ENCODE results near the gene TAS2R39. TPM values are rescaled to one million over a fixed set of nuclear protein-coding genes. Genes with fewer than 3 reads are reported as not detected.
"Not testable (repeated sequence)": the region's sequence is repeated elsewhere in the genome, so short reads cannot be mapped to it uniquely, and the experiment has no call there.

TAS2R39 gene
- total RNA-seq, 1 experiment from 2014 or later, result not detected

DNA sequence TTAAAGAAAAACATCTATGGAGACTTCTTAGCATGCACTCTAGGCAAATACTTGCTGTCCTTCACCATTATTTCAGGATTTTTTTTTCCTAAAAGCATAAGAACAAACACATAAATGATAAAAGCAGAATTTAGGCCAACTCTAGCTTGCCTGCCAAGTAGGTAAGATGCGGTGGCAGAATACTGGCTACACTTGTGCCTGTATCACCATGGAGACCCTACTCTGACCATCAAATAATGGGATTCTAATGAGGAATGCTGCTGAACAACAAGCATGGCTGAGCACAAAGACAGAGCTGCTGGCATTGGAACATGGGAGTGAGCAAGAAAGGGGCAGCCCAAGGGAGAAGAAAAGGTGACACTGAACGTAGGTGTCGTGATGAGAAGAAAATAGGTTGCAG is 20.2 kb downstream of the TAS2R39 start:
- peaks cover 6% of the 10 kb centered on the region for H3K9me3 Mint-ChIP-seq (ENCODE audit: unreplicated experiment)
- intact Hi-C loops (cut with micrococcal nuclease; ENCODE audit: unreplicated experiment), result no loop called here
- Histone ChIP-seq H3K4me1 (no peaks in the 10 kb centered on the region), H3K36me3 (ENCODE audit: control insufficient read depth, insufficient read depth, low read length) (no peaks in the 10 kb centered on the region), H3K27me3 (replicated peaks; ENCODE audit: control insufficient read depth, insufficient read depth, low read length) (no peaks in the 10 kb centered on the region), H3K4me3 (ENCODE audit: low read depth, low read length) (no peak overlapping the region), H3K9me3 (peaks cover 5% of the 10 kb centered on the region; the same call in 1 of the 2 replicates)
- no peak overlapping the region for H3K4me3 Mint-ChIP-seq (ENCODE audit: unreplicated experiment)
- peaks cover 17% of the 10 kb centered on the region for H3K27me3 Mint-ChIP-seq (ENCODE audit: insufficient read depth, unreplicated experiment)
- TF ChIP-seq, protein P1, sequence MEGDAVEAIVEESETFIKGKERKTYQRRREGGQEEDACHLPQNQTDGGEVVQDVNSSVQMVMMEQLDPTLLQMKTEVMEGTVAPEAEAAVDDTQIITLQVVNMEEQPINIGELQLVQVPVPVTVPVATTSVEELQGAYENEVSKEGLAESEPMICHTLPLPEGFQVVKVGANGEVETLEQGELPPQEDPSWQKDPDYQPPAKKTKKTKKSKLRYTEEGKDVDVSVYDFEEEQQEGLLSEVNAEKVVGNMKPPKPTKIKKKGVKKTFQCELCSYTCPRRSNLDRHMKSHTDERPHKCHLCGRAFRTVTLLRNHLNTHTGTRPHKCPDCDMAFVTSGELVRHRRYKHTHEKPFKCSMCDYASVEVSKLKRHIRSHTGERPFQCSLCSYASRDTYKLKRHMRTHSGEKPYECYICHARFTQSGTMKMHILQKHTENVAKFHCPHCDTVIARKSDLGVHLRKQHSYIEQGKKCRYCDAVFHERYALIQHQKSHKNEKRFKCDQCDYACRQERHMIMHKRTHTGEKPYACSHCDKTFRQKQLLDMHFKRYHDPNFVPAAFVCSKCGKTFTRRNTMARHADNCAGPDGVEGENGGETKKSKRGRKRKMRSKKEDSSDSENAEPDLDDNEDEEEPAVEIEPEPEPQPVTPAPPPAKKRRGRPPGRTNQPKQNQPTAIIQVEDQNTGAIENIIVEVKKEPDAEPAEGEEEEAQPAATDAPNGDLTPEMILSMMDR (IDR thresholded peaks at IDR 0.05; ENCODE audit: insufficient read depth in 1 of 2, low read depth in 1 of 2, low read length in 1 of 2, severe bottlenecking in 1 of 2, unreplicated experiment in 1 of 2), result no peak
- CTCF ChIA-PET, result interaction anchor here (2.8 kb wide), 1 partner anchor 12 kb away, joined by 12 read pairs; no protein-coding TSS in a partner anchor
- H3K27ac Mint-ChIP-seq (ENCODE audit: unreplicated experiment), result no peak overlapping the region
- DNase-seq, result no peak
- no peaks in the 10 kb centered on the region for H3K4me1 Mint-ChIP-seq (ENCODE audit: low read depth, unreplicated experiment)
- POLR2A ChIA-PET, result no interaction called here
- no TSS peak for BruUV-seq (replicated peaks)
- H3K36me3 Mint-ChIP-seq (ENCODE audit: insufficient read depth, unreplicated experiment), result no peaks in the 10 kb centered on the region

GRCh38 chr7:143205560-143206293 is 22.5 kb downstream of the TAS2R39 start:
- Mint-ChIP-seq H3K9me3 (ENCODE audit: unreplicated experiment) (no peaks in the 10 kb centered on the region), H3K36me3 (ENCODE audit: insufficient read depth, unreplicated experiment) (no peaks in the 10 kb centered on the region), H3K4me1 (ENCODE audit: low read depth, unreplicated experiment) (peaks cover 6% of the 10 kb centered on the region), H3K27me3 (ENCODE audit: insufficient read depth, unreplicated experiment) (peaks cover 18% of the 10 kb centered on the region), H3K27ac (ENCODE audit: unreplicated experiment) (no peak overlapping the region), H3K4me3 (ENCODE audit: unreplicated experiment) (no peak overlapping the region)
- Histone ChIP-seq H3K9me3 (no peaks in the 10 kb centered on the region), H3K27me3 (replicated peaks; ENCODE audit: control insufficient read depth, insufficient read depth, low read length) (no peaks in the 10 kb centered on the region), H3K4me3 (ENCODE audit: low read depth, low read length) (no peak overlapping the region), H3K36me3 (ENCODE audit: control insufficient read depth, insufficient read depth, low read length) (no peaks in the 10 kb centered on the region), H3K4me1 (no peaks in the 10 kb centered on the region)
- ChIA-PET POLR2A (no interaction called here), CTCF (no interaction called here)
- intact Hi-C loops (cut with micrococcal nuclease; ENCODE audit: unreplicated experiment), result no loop called here
- TF ChIP-seq, protein P1 (IDR thresholded peaks at IDR 0.05; ENCODE audit: insufficient read depth in 1 of 2, low read depth in 1 of 2, low read length in 1 of 2, severe bottlenecking in 1 of 2, unreplicated experiment in 1 of 2), result no peak
- no peak for DNase-seq
- no TSS peak for BruUV-seq (replicated peaks)

DNA sequence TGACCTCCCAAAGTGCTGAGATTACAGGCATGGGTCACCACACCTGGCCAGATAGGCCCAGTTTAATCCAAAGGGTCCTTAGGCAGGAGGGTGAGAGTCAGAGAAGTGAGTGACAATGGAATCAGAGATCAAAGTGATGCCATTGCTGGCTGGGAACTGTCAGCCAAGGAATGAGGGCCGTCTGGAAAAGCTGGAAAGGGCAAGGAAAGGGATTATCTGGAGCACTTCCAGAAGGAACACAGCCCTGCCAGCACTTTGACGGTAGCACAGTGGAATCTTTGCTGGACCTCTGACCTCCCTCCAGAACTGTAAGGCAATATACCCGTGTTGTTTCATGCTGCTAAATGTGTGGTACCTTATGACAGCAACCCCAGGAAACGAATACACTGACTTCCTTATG is 27.3 kb downstream of the TAS2R39 start:
- Mint-ChIP-seq H3K27me3 (ENCODE audit: insufficient read depth, unreplicated experiment) (peaks cover 12% of the 10 kb centered on the region), H3K9me3 (ENCODE audit: unreplicated experiment) (no peaks in the 10 kb centered on the region), H3K4me1 (ENCODE audit: low read depth, unreplicated experiment) (peaks cover 6% of the 10 kb centered on the region), H3K36me3 (ENCODE audit: insufficient read depth, unreplicated experiment) (no peaks in the 10 kb centered on the region), H3K4me3 (ENCODE audit: unreplicated experiment) (no peak overlapping the region), H3K27ac (ENCODE audit: unreplicated experiment) (no peak overlapping the region)
- DNase-seq, result no peak
- no peaks in the 10 kb centered on the region for H3K9me3 ChIP-seq
- no TSS peak for BruUV-seq (replicated peaks)
- ChIA-PET CTCF (no interaction called here), POLR2A (no interaction called here)
- intact Hi-C loops (cut with micrococcal nuclease; ENCODE audit: unreplicated experiment), result no loop called here
- H3K4me3 ChIP-seq (ENCODE audit: low read depth, low read length), result no peak overlapping the region
- H3K27me3 ChIP-seq (replicated peaks; ENCODE audit: control insufficient read depth, insufficient read depth, low read length), result no peaks in the 10 kb centered on the region
- no peaks in the 10 kb centered on the region for H3K4me1 ChIP-seq
- TF ChIP-seq, protein P1 (IDR thresholded peaks at IDR 0.05; ENCODE audit: insufficient read depth in 1 of 2, low read depth in 1 of 2, low read length in 1 of 2, severe bottlenecking in 1 of 2, unreplicated experiment in 1 of 2), result no peak
- H3K36me3 ChIP-seq (ENCODE audit: control insufficient read depth, insufficient read depth, low read length), result no peaks in the 10 kb centered on the region

DNA sequence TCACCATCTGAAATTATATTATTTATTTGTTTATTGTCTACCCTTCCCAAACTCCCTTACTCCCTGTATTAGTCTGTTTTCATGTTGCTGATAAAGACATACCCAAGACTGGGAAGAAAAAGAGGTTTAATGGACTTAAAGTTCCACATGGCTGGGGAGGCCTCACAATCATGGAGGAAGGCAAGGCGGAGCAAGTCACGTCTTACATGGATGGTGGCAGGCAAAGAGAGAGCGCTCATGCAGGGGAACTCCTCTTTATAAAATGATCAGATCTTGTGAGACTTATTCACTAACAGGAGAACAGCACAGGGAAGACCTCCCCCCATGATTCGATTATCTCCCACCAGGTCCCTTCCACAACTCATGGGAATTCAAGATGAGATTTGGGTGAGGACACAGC is 30.3 kb downstream of the TAS2R39 start:
- intact Hi-C loops (cut with micrococcal nuclease; ENCODE audit: unreplicated experiment); H3K4me1 ChIP-seq; DNase-seq; H3K9me3 Mint-ChIP-seq (ENCODE audit: unreplicated experiment); H3K9me3 ChIP-seq; H3K36me3 Mint-ChIP-seq (ENCODE audit: insufficient read depth, unreplicated experiment); POLR2A ChIA-PET; H3K27ac Mint-ChIP-seq (ENCODE audit: unreplicated experiment); H3K4me1 Mint-ChIP-seq (ENCODE audit: low read depth, unreplicated experiment); H3K4me3 Mint-ChIP-seq (ENCODE audit: unreplicated experiment); BruUV-seq (replicated peaks); H3K36me3 ChIP-seq (ENCODE audit: control insufficient read depth, insufficient read depth, low read length); H3K27me3 ChIP-seq (replicated peaks; ENCODE audit: control insufficient read depth, insufficient read depth, low read length); H3K4me3 ChIP-seq (ENCODE audit: low read depth, low read length): not testable (repeated sequence)
- CTCF ChIA-PET, result interaction anchor here (2.0 kb wide), 1 partner anchor 206 kb away, joined by 167 read pairs; no protein-coding TSS in a partner anchor
- peaks cover 10% of the 10 kb centered on the region for H3K27me3 Mint-ChIP-seq (ENCODE audit: insufficient read depth, unreplicated experiment)
